Keratinocyte (primary cell): Measurements from ENCODE around the gene CIROP. TPM values are rescaled to one million over a fixed set of nuclear protein-coding genes. Genes with fewer than 3 reads are reported as not detected.

Source experiments
- DNase-seq: peaks from one replicate; pipeline ENCODE4 v3.0.0-alpha.2; 2011; ENCODE audit warnings: low read depth, missing footprints, low spot score
- FAIRE-seq: peaks from 2 replicates; lab custom pipeline; 2011; peaks lifted over from hg19 to GRCh38; lab: Jason Lieb, UNC
- H2AFZ ChIP-seq: 2 replicates; pipeline ENCODE4 v1.6.0; 2012; ENCODE audit warnings: low read length, control low read depth, inconsistent platforms; ENCODE audit not compliant: control insufficient read depth
- H3K27ac ChIP-seq: 2 replicates; pipeline ENCODE4 v1.5.1; 2011; ENCODE audit warnings: low read length; ENCODE audit not compliant: control insufficient read depth, insufficient read depth
- H3K27me3 ChIP-seq: 3 replicates; pipeline ENCODE4 v1.6.0; 2011; ENCODE audit warnings: low read length; ENCODE audit not compliant: control insufficient read depth, insufficient read depth; ENCODE audit errors: extremely low read depth
- H3K36me3 ChIP-seq, 2 experiments: 2 replicates in 1 of 2; 3 replicates in 1 of 2; pipeline ENCODE4 v1.5.1; 2011; ENCODE audit warnings: low read length in 2 of 2, mild to moderate bottlenecking in 1 of 2; ENCODE audit not compliant: control insufficient read depth in 2 of 2, insufficient read depth in 2 of 2; ENCODE audit errors: extremely low read depth in 1 of 2
- H3K4me1 ChIP-seq: 3 replicates; pipeline ENCODE4 v1.5.1; 2011; ENCODE audit warnings: low read length; ENCODE audit not compliant: control insufficient read depth, insufficient read depth; ENCODE audit errors: extremely low read depth
- H3K4me2 ChIP-seq: 3 replicates; pipeline ENCODE4 v1.6.0; 2011; ENCODE audit warnings: low read depth, low read length; ENCODE audit not compliant: control insufficient read depth, insufficient read depth; ENCODE audit errors: extremely low read depth
- H3K4me3 ChIP-seq, 3 experiments: fragments of 200-600 bp in 1 of 3; sonication (generic) in 1 of 3; 2 replicates in 2 of 3; 3 replicates in 1 of 3; pipeline ENCODE4 v1.5.1; 2011 to 2016; ENCODE audit warnings: low read length in 3 of 3, mild to moderate bottlenecking in 3 of 3, control low read depth in 2 of 3, inconsistent platforms in 1 of 3, low read depth in 1 of 3, mixed read lengths in 1 of 3, mixed run types in 1 of 3, moderate library complexity in 1 of 3; ENCODE audit not compliant: control insufficient read depth in 2 of 3, insufficient read depth in 2 of 3; ENCODE audit errors: extremely low read depth in 1 of 3
- H3K79me2 ChIP-seq: 2 replicates; pipeline ENCODE4 v1.6.0; 2012; ENCODE audit warnings: low read length; ENCODE audit not compliant: control insufficient read depth, insufficient read depth
- H3K9ac ChIP-seq: 3 replicates; pipeline ENCODE4 v1.6.0; 2011; ENCODE audit warnings: low read length; ENCODE audit not compliant: control insufficient read depth, insufficient read depth; ENCODE audit errors: extremely low read depth
- H3K9me1 ChIP-seq: 3 replicates; pipeline ENCODE4 v1.6.0; 2011; ENCODE audit warnings: low read length; ENCODE audit not compliant: control insufficient read depth, insufficient read depth; ENCODE audit errors: extremely low read depth
- H3K9me3 ChIP-seq: 2 replicates; pipeline ENCODE4 v1.5.1; 2012; ENCODE audit warnings: low read depth, low read length; ENCODE audit not compliant: control insufficient read depth
- H4K20me1 ChIP-seq: 3 replicates; pipeline ENCODE4 v1.6.0; 2011; ENCODE audit warnings: low read length; ENCODE audit not compliant: control insufficient read depth, insufficient read depth; ENCODE audit errors: extremely low read depth
- CTCF ChIP-seq, 3 experiments: IDR thresholded peaks in 1 of 3; conservative IDR thresholded peaks in 1 of 3; optimal IDR thresholded peaks in 1 of 3; 2 replicates in 2 of 3; 3 replicates in 1 of 3; pipeline versions ENCODE3 to v1.5.1; 2011; ENCODE audit warnings: low read length in 3 of 3, mild to moderate bottlenecking in 3 of 3, moderate library complexity in 2 of 3, control low read depth in 1 of 3, inconsistent platforms in 1 of 3; ENCODE audit not compliant: insufficient read depth in 2 of 3; ENCODE audit errors: extremely low read depth in 1 of 3
- EZH2 ChIP-seq: IDR thresholded peaks from one replicate; pipeline ENCODE4 v1.6.1; 2012; ENCODE audit warnings: inconsistent platforms, mild to moderate bottlenecking, low read length, moderate library complexity
- dilution Hi-C: fragments of 300-500 bp; cut with MboI; formaldehyde crosslinking; loops from one replicate; pipeline ENCODE4 v1.7.0; 2020; ENCODE audit warnings: low sequenced_read_pairs; ENCODE audit not compliant: extremely low pct_ligation_motif_present
- polyA plus RNA-seq, 5 experiments: library from polyadenylated mRNA; depleted of rRNA in 3 of 5; stranded (reverse) in 3 of 5; stranded (forward) in 1 of 5; unstranded in 1 of 5; fragments of >200 nt; gene quantifications; 1 replicate in 1 of 5; 2 replicates in 3 of 5; 3 replicates in 1 of 5; pipeline versions ENCODE4 v1.2.1 to v1.2.3, GENCODE V29; 2011 to 2012; ENCODE audit warnings: missing spikeins in 2 of 5, low read depth in 1 of 5, low replicate concordance in 1 of 5

The CIROP gene
- polyA plus RNA-seq, 1 donor (not counting 4 experiments of a cell fraction or from before 2014, with no cell fraction given): not detected

- H3K27ac ChIP-seq: no peak overlapping the region
- TF ChIP-seq CTCF (optimal IDR thresholded peaks at IDR 0.05 in 1 of 3, IDR thresholded peaks at IDR 0.05 in 1 of 3, conservative IDR thresholded peaks at IDR 0.05 in 1 of 3; ENCODE audit: extremely low read depth in 1 of 3, insufficient read depth in 2 of 3, low read length in 3 of 3) (no peak), EZH2 (no peak)
Measured at GRCh38 chr14:23067847-23068788, 36.7 kb downstream of the CIROP start.

GRCh38 chr14:23066855-23067744 is 37.7 kb downstream of the CIROP start:
- H3K4me2 ChIP-seq: no peak overlapping the region
- peaks cover 54 to 66% of the 10 kb centered on the region in 2 experiments for H3K36me3 ChIP-seq
- H3K4me1 ChIP-seq: peaks cover 28% of the 10 kb centered on the region

More at GRCh38 chr14:23067847-23068788, 36.7 kb downstream of the CIROP start:
- no peaks in the 10 kb centered on the region for H3K9me3 ChIP-seq
- H3K36me3 ChIP-seq: peaks cover 48 to 62% of the 10 kb centered on the region in 2 experiments
- dilution Hi-C loops: no loop called here
- H3K4me1 ChIP-seq: peaks cover 23% of the 10 kb centered on the region
- no peaks in the 10 kb centered on the region for H3K27me3 ChIP-seq
- no peak for DNase-seq
- H4K20me1 ChIP-seq: peaks cover 19% of the 10 kb centered on the region
- peaks cover 4% of the 10 kb centered on the region for H3K9me1 ChIP-seq
- no peak overlapping the region for H3K9ac ChIP-seq
- H3K79me2 ChIP-seq: peaks cover 53% of the 10 kb centered on the region
- H3K4me2 ChIP-seq: peak overlapping the region; percentile 47
- no peak for FAIRE-seq
- no peak overlapping the region for H3K4me3 ChIP-seq
- no peak overlapping the region for H2AFZ ChIP-seq

More at GRCh38 chr14:23066855-23067744, 37.7 kb downstream of the CIROP start:
- DNase-seq (no peak), FAIRE-seq (no peak)
- Histone ChIP-seq H3K27me3 (no peaks in the 10 kb centered on the region), H4K20me1 (peaks cover 19% of the 10 kb centered on the region), H3K9me1 (peaks cover 4% of the 10 kb centered on the region), H3K79me2 (peaks cover 51% of the 10 kb centered on the region), H3K9me3 (no peaks in the 10 kb centered on the region), H3K27ac (no peak overlapping the region), H2AFZ (no peak overlapping the region), H3K4me3 (no peak overlapping the region), H3K9ac (no peak overlapping the region)
- TF ChIP-seq CTCF (optimal IDR thresholded peaks at IDR 0.05 in 1 of 3, IDR thresholded peaks at IDR 0.05 in 1 of 3, conservative IDR thresholded peaks at IDR 0.05 in 1 of 3; ENCODE audit: extremely low read depth in 1 of 3, insufficient read depth in 2 of 3, low read length in 3 of 3) (no peak), EZH2 (no peak)
- dilution Hi-C loops: no loop called here
